Measurements from ENCODE around the gene RBCK1.

DNA sequence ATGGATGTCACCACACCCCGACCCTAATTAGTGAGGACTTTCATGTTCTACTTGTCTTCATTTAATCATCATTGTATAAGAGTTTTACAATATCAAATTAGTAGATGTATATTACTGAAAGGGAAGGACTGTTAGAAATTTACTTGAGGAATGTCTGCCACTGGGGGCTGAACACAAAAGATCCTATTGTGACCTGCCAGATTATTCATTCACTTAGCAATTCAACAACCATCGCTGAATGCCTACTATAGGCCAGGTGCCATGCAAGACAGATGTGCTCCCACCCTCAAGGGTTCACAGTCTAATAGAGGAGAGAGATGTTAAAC is 8.0 kb upstream of the RBCK1 start:
- TF ChIP-seq POLR2AphosphoS5 (IDR thresholded peaks at IDR 0.05; ENCODE audit: insufficient read depth in 1 of 2, low read depth in 1 of 2) (no peak), POLR2A (IDR thresholded peaks at IDR 0.05) (no peak)
- TF ChIP-seq, protein P1, sequence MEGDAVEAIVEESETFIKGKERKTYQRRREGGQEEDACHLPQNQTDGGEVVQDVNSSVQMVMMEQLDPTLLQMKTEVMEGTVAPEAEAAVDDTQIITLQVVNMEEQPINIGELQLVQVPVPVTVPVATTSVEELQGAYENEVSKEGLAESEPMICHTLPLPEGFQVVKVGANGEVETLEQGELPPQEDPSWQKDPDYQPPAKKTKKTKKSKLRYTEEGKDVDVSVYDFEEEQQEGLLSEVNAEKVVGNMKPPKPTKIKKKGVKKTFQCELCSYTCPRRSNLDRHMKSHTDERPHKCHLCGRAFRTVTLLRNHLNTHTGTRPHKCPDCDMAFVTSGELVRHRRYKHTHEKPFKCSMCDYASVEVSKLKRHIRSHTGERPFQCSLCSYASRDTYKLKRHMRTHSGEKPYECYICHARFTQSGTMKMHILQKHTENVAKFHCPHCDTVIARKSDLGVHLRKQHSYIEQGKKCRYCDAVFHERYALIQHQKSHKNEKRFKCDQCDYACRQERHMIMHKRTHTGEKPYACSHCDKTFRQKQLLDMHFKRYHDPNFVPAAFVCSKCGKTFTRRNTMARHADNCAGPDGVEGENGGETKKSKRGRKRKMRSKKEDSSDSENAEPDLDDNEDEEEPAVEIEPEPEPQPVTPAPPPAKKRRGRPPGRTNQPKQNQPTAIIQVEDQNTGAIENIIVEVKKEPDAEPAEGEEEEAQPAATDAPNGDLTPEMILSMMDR (IDR thresholded peaks at IDR 0.05): no peak

Data from vagina (tissue), 2 donors.